Natural killer cell (primary cell): ENCODE data around the gene GNB3. TPM values are rescaled to one million over a fixed set of nuclear protein-coding genes. Genes with fewer than 3 reads are reported as not detected.

ENCODE experiments used
- ATAC-seq, 3 donors: fragments of 150-1000 bp in 2 of 3; fragments of 200-7000 bp in 1 of 3; cut with Tn5 transposase; 1 replicate in 1 of 3; 2 replicates in 2 of 3; pipeline ENCODE4 v1.10.0; 2021; ENCODE audit warnings: mild to moderate bottlenecking in 2 of 3, moderate library complexity in 2 of 3
- DNase-seq, 2 donors: peaks; one replicate each; pipeline versions ENCODE4 v3.0.0 to v3.0.0-alpha.2; 2013 to 2021; ENCODE audit warnings: mixed read lengths in 1 of 2
- H3K27ac ChIP-seq: one replicate; pipeline ENCODE4 v1.5.1; 2013; ENCODE audit warnings: mild to moderate bottlenecking, low read length
- H3K27me3 ChIP-seq: one replicate; pipeline ENCODE4 v1.6.1; 2013; ENCODE audit warnings: low read length; ENCODE audit not compliant: control insufficient read depth, insufficient read depth
- H3K36me3 ChIP-seq: one replicate; pipeline ENCODE4 v1.6.1; 2013; ENCODE audit warnings: low read length; ENCODE audit not compliant: control insufficient read depth, insufficient read depth
- H3K4me1 ChIP-seq: one replicate; pipeline ENCODE4 v1.6.1; 2013; ENCODE audit warnings: low read length; ENCODE audit not compliant: control insufficient read depth, insufficient read depth
- H3K4me3 ChIP-seq: one replicate; pipeline ENCODE4 v1.5.1; 2013; ENCODE audit warnings: low read length
- H3K9me3 ChIP-seq: one replicate; pipeline ENCODE4 v1.6.1; 2013; ENCODE audit warnings: low read length; ENCODE audit not compliant: control insufficient read depth, insufficient read depth
- H3K27ac Mint-ChIP-seq, 2 donors: one replicate each; pipeline ENCODE4 v1.8.0; 2022; ENCODE audit warnings: mild to moderate bottlenecking in 2 of 2, mixed read lengths in 2 of 2, moderate library complexity in 1 of 2
- H3K27me3 Mint-ChIP-seq, 2 donors: one replicate each; pipeline ENCODE4 v1.8.0; 2022; ENCODE audit warnings: low read depth in 2 of 2, mixed read lengths in 2 of 2
- H3K36me3 Mint-ChIP-seq: one replicate; pipeline ENCODE4 v1.8.0; 2022; ENCODE audit warnings: mixed read lengths
- H3K4me1 Mint-ChIP-seq, 2 donors: one replicate each; pipeline ENCODE4 v1.8.0; 2022; ENCODE audit warnings: mixed read lengths in 2 of 2
- H3K4me3 Mint-ChIP-seq: one replicate; pipeline ENCODE4 v1.8.0; 2022; ENCODE audit warnings: mild to moderate bottlenecking, moderate library complexity, mixed read lengths
- H3K9me3 Mint-ChIP-seq, 2 donors: one replicate each; pipeline ENCODE4 v1.8.0; 2022; ENCODE audit warnings: mixed read lengths in 2 of 2
- WGBS: methylation state at CpG from one replicate; pipeline ENCODE4 v1.1.7; 2013; ENCODE audit warnings: missing lambda C conversion rate; ENCODE audit not compliant: insufficient coverage; 5-methylcytosine and 5-hydroxymethylcytosine counted together
- intact Hi-C: fragments of 100-400 bp; cut with micrococcal nuclease; formaldehyde crosslinking; loops from one replicate; pipeline ENCODE4 v1.14.2; 2022
- total RNA-seq, 4 donors: library from RNA; stranded (reverse); fragments of 120-200 nt in 1 of 4; gene quantifications; one replicate each; pipeline versions ENCODE4 v1.2.3 to v1.2.4, GENCODE V29; 2013 to 2022
- TF ChIP-seq, protein P1 (sequence below): fragments of 200-600 bp; IDR thresholded peaks from one replicate; pipeline ENCODE4 v1.8.0; 2022; ENCODE audit warnings: antibody characterized with exemption

GNB3 gene
- total RNA-seq, 3 donors from 2014 or later (not counting 1 experiment from before 2014, with no cell fraction given) = not detected

- DNase-seq (no peak), ATAC-seq (no peak)
- Histone ChIP-seq H3K9me3 (no peaks in the 10 kb centered on the region), H3K4me1 (peaks cover 33% of the 10 kb centered on the region), H3K36me3 (no peaks in the 10 kb centered on the region), H3K27me3 (peaks cover 51% of the 10 kb centered on the region), H3K4me3 (no peak overlapping the region), H3K27ac (no peak overlapping the region)
- H3K9me3 Mint-ChIP-seq = no peaks in the 10 kb centered on the region
- H3K4me1 Mint-ChIP-seq = peaks cover 20 to 39% of the 10 kb centered on the region in 2 donors
- 79% methylated on average over 11 of the region's 12 CpGs for WGBS
- H3K36me3 Mint-ChIP-seq = no peaks in the 10 kb centered on the region
- peaks cover 50 to 71% of the 10 kb centered on the region in 2 donors for H3K27me3 Mint-ChIP-seq
- intact Hi-C loops = loop anchor here (5.0 kb wide), 1 partner anchor 73 kb away; the partner anchor contains the start of gene MLF2
- no peak overlapping the region for H3K4me3 Mint-ChIP-seq
- TF ChIP-seq, protein P1, sequence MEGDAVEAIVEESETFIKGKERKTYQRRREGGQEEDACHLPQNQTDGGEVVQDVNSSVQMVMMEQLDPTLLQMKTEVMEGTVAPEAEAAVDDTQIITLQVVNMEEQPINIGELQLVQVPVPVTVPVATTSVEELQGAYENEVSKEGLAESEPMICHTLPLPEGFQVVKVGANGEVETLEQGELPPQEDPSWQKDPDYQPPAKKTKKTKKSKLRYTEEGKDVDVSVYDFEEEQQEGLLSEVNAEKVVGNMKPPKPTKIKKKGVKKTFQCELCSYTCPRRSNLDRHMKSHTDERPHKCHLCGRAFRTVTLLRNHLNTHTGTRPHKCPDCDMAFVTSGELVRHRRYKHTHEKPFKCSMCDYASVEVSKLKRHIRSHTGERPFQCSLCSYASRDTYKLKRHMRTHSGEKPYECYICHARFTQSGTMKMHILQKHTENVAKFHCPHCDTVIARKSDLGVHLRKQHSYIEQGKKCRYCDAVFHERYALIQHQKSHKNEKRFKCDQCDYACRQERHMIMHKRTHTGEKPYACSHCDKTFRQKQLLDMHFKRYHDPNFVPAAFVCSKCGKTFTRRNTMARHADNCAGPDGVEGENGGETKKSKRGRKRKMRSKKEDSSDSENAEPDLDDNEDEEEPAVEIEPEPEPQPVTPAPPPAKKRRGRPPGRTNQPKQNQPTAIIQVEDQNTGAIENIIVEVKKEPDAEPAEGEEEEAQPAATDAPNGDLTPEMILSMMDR = no peak
- no peak overlapping the region for H3K27ac Mint-ChIP-seq
These were observed 15.8 kb upstream of the GNB3 start for GRCh38 chr12:6824901-6825381.

- Mint-ChIP-seq H3K36me3 (no peaks in the 10 kb centered on the region), H3K4me1 (peaks cover 20 to 39% of the 10 kb centered on the region in 2 donors), H3K27ac (no peak overlapping the region), H3K4me3 (peak overlapping the region; percentile 31), H3K27me3 (peaks cover 55 to 73% of the 10 kb centered on the region in 2 donors), H3K9me3 (no peaks in the 10 kb centered on the region)
- ATAC-seq (peak; percentile 57 to 72 (median 67)), DNase-seq (peak; percentile 60 to 88)
- WGBS = 19% methylated on average over 18 of the region's 19 CpGs
- H3K4me3 ChIP-seq = no peak overlapping the region
- H3K27me3 ChIP-seq = peaks cover 52% of the 10 kb centered on the region
- TF ChIP-seq, protein P1 = peak; percentile 64
- peaks cover 33% of the 10 kb centered on the region for H3K4me1 ChIP-seq
- no peak overlapping the region for H3K27ac ChIP-seq
- no peaks in the 10 kb centered on the region for H3K36me3 ChIP-seq
- intact Hi-C loops = loop anchor here (5.0 kb wide), 1 partner anchor 73 kb away; the partner anchor contains the start of gene MLF2
- H3K9me3 ChIP-seq = no peaks in the 10 kb centered on the region
These were observed 15.2 kb upstream of the GNB3 start for GRCh38 chr12:6825398-6826124.

- peaks cover 52% of the 10 kb centered on the region for H3K27me3 ChIP-seq
- H3K4me3 Mint-ChIP-seq = peak overlapping the region; percentile 31
- WGBS = 89% methylated on average over 17 of the region's 17 CpGs
These were observed 14.5 kb upstream of the GNB3 start for GRCh38 chr12:6826125-6826733.

More at GRCh38 chr12:6826125-6826733, 14.5 kb upstream of the GNB3 start:
- no peak overlapping the region for H3K4me3 ChIP-seq
- H3K9me3 Mint-ChIP-seq = no peaks in the 10 kb centered on the region
- intact Hi-C loops = loop anchor here (5.0 kb wide), 1 partner anchor 74 kb away; the partner anchor contains the start of gene MLF2
- no peaks in the 10 kb centered on the region for H3K36me3 ChIP-seq
- peaks cover 20 to 39% of the 10 kb centered on the region in 2 donors for H3K4me1 Mint-ChIP-seq
- no peak for DNase-seq
- no peak for ATAC-seq
- peaks cover 62 to 73% of the 10 kb centered on the region in 2 donors for H3K27me3 Mint-ChIP-seq
- H3K4me1 ChIP-seq = peaks cover 30% of the 10 kb centered on the region
- H3K9me3 ChIP-seq = no peaks in the 10 kb centered on the region
- no peak overlapping the region for H3K27ac Mint-ChIP-seq
- no peaks in the 10 kb centered on the region for H3K36me3 Mint-ChIP-seq
- H3K27ac ChIP-seq = no peak overlapping the region
- TF ChIP-seq, protein P1 = no peak
